ENCODE data around the gene KRR1. TPM values are rescaled to one million over a fixed set of nuclear protein-coding genes. Genes with fewer than 3 reads are reported as not detected.

Gene KRR1
- total RNA-seq, 2 experiments from 2014 or later = 144 to 148 TPM

GRCh38 chr12:75553398-75553797 is 42.0 kb upstream of the KRR1 start:
- Histone ChIP-seq H3K9me3 (ENCODE audit: control insufficient read depth in 1 of 2, insufficient read depth in 1 of 2, low read length in 2 of 2) (no peaks in the 10 kb centered on the region), H3K27me3 (ENCODE audit: control insufficient read depth in 1 of 2, insufficient read depth in 2 of 2, low read length in 2 of 2) (no peaks in the 10 kb centered on the region), H3K4me3 (ENCODE audit: low read length) (no peak overlapping the region), H3K36me3 (ENCODE audit: insufficient read depth, low read length) (no peaks in the 10 kb centered on the region), H3K4me1 (ENCODE audit: insufficient read depth, low read length) (no peaks in the 10 kb centered on the region), H3K27ac (ENCODE audit: low read depth in 1 of 2, low read length in 2 of 2) (no peak overlapping the region)
- Mint-ChIP-seq H3K4me1 (ENCODE audit: low read depth) (no peaks in the 10 kb centered on the region), H3K4me3 (no peak overlapping the region), H3K9me3 (no peaks in the 10 kb centered on the region), H3K27ac (no peak overlapping the region), H3K36me3 (ENCODE audit: low read depth) (no peaks in the 10 kb centered on the region), H3K27me3 (peaks cover 30% of the 10 kb centered on the region)
- no peak for TF ChIP-seq CTCF (IDR thresholded peaks at IDR 0.05)
- no peak for DNase-seq
- ChIA-PET CTCF (no interaction called here), POLR2A (interaction anchor here (1.2 kb wide), 1 partner anchor 22 kb away, joined by 3 read pairs; no protein-coding TSS in a partner anchor)
- intact Hi-C loops (cut with DNase I, micrococcal nuclease) = no loop called here
- no peak for ATAC-seq (ENCODE audit: poor library complexity)

- H3K27me3 Mint-ChIP-seq = peaks cover 34% of the 10 kb centered on the region
- POLR2A ChIA-PET = no interaction called here
Observed at GRCh38 chr12:75551477-75551876, 40.1 kb upstream of the KRR1 start.

DNA sequence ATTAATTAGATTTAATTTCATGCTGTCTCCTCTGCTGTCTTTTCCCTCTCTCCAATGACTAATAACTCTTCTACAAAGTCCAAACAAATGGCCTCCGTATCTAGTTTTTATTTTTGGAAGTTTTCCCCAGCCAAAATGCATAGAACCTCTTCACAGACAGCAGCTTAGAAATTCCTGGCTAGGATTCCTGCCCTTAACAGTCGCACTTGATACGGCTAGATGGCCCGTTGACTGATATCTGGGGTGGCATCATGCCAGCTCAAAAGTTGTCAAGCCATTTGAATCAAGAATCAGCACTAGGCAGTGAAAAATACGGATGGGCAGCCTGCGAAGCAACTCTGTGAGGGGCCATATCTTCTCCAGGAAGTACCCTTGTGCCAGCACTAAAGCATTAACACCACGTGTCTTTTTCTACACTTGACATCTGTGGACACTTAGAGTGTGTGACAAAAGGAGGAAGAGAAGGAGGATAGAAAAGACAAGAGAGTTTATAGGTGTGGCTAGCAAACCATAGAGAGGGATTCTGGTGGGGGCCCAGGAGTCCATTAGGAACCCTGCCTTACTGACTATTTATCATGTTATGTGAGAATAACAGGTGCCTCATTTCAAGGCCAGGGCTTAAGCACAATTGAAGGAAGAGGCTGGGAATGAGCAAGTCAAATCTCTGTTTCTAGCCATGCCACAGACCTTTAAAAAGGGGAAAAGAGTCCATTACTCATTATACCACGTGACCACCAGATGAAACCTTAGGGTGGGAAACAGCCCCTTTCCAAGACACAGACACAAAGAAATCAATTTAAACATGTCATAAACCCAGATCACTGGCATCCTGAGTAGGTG is 39.2 kb upstream of the KRR1 start:
- peaks cover 4 to 6% of the 10 kb centered on the region in 2 experiments for H3K27me3 ChIP-seq (ENCODE audit: control insufficient read depth in 1 of 2, insufficient read depth in 2 of 2, low read length in 2 of 2)
- H3K4me3 Mint-ChIP-seq = no peak overlapping the region
- no peak overlapping the region for H3K27ac ChIP-seq (ENCODE audit: low read depth in 1 of 2, low read length in 2 of 2)
- no peaks in the 10 kb centered on the region for H3K4me1 Mint-ChIP-seq (ENCODE audit: low read depth)
- no peak overlapping the region for H3K4me3 ChIP-seq (ENCODE audit: low read length)
- POLR2A ChIA-PET = no interaction called here
- intact Hi-C loops (cut with DNase I, micrococcal nuclease) = no loop called here
- no peaks in the 10 kb centered on the region for H3K36me3 ChIP-seq (ENCODE audit: insufficient read depth, low read length)
- no peaks in the 10 kb centered on the region for H3K4me1 ChIP-seq (ENCODE audit: insufficient read depth, low read length)
- DNase-seq (no peak), ATAC-seq (ENCODE audit: poor library complexity) (no peak)
- no peak for TF ChIP-seq CTCF (IDR thresholded peaks at IDR 0.05)
- H3K9me3 Mint-ChIP-seq = no peaks in the 10 kb centered on the region
- no peaks in the 10 kb centered on the region for H3K36me3 Mint-ChIP-seq (ENCODE audit: low read depth)
- H3K27ac Mint-ChIP-seq = no peak overlapping the region
- peaks cover 39% of the 10 kb centered on the region for H3K27me3 Mint-ChIP-seq
- H3K9me3 ChIP-seq (ENCODE audit: control insufficient read depth in 1 of 2, insufficient read depth in 1 of 2, low read length in 2 of 2) = no peaks in the 10 kb centered on the region
- CTCF ChIA-PET = no interaction called here

More at GRCh38 chr12:75551477-75551876, 40.1 kb upstream of the KRR1 start:
- no peaks in the 10 kb centered on the region for H3K4me1 ChIP-seq (ENCODE audit: insufficient read depth, low read length)
- no peak for TF ChIP-seq CTCF (IDR thresholded peaks at IDR 0.05)
- peaks cover 4 to 6% of the 10 kb centered on the region in 2 experiments for H3K27me3 ChIP-seq (ENCODE audit: control insufficient read depth in 1 of 2, insufficient read depth in 2 of 2, low read length in 2 of 2)
- H3K9me3 ChIP-seq (ENCODE audit: control insufficient read depth in 1 of 2, insufficient read depth in 1 of 2, low read length in 2 of 2) = no peaks in the 10 kb centered on the region
- Mint-ChIP-seq H3K4me1 (ENCODE audit: low read depth) (no peaks in the 10 kb centered on the region), H3K27ac (no peak overlapping the region), H3K36me3 (ENCODE audit: low read depth) (no peaks in the 10 kb centered on the region), H3K4me3 (no peak overlapping the region), H3K9me3 (no peaks in the 10 kb centered on the region)
- H3K27ac ChIP-seq (ENCODE audit: low read depth in 1 of 2, low read length in 2 of 2) = no peak overlapping the region
- DNase-seq = no peak
- intact Hi-C loops (cut with DNase I, micrococcal nuclease) = no loop called here
- H3K4me3 ChIP-seq (ENCODE audit: low read length) = no peak overlapping the region
- H3K36me3 ChIP-seq (ENCODE audit: insufficient read depth, low read length) = no peaks in the 10 kb centered on the region
- ATAC-seq (ENCODE audit: poor library complexity) = no peak
- CTCF ChIA-PET = interaction anchor here (0.7 kb wide), 1 partner anchor 553 kb away, joined by 3 read pairs; no protein-coding TSS in a partner anchor
